ENCODE measurements around the gene TRIM23.

The TRIM23 gene

GRCh38 chr5:65577141-65577540 is 47.0 kb downstream of the TRIM23 start:
- no peak for TF ChIP-seq ZBTB7A (IDR thresholded peaks at IDR 0.05; ENCODE audit: low read depth)
- no peak for TF ChIP-seq FOXM1 (IDR thresholded peaks at IDR 0.05; ENCODE audit: borderline replicate concordance, low read depth)
- no peak for TF ChIP-seq YY1 (IDR thresholded peaks at IDR 0.05; ENCODE audit: low read depth)
- no peak for TF ChIP-seq EP300 (IDR thresholded peaks at IDR 0.05; ENCODE audit: borderline replicate concordance)
- TF ChIP-seq TCF12 (IDR thresholded peaks at IDR 0.05; ENCODE audit: low read depth) = no peak
- no peak for TF ChIP-seq NFIC (IDR thresholded peaks at IDR 0.05)
- no peak for TF ChIP-seq CREB1 (IDR thresholded peaks at IDR 0.05; ENCODE audit: low read depth)
- TF ChIP-seq TAF1 (IDR thresholded peaks at IDR 0.05; ENCODE audit: low read depth) = no peak
- no peak for TF ChIP-seq EGR1 (IDR thresholded peaks at IDR 0.05)
- no peak for TF ChIP-seq USF1 (IDR thresholded peaks at IDR 0.05)
- TF ChIP-seq REST (IDR thresholded peaks at IDR 0.05; ENCODE audit: low read depth) = no peak
- no peak for TF ChIP-seq RAD21 (IDR thresholded peaks at IDR 0.05; ENCODE audit: low read depth)
- no peak for TF ChIP-seq CEBPB (IDR thresholded peaks at IDR 0.05)
- TF ChIP-seq TEAD4 (IDR thresholded peaks at IDR 0.05) = no peak
- TF ChIP-seq, protein P1, sequence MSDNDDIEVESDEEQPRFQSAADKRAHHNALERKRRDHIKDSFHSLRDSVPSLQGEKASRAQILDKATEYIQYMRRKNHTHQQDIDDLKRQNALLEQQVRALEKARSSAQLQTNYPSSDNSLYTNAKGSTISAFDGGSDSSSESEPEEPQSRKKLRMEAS (IDR thresholded peaks at IDR 0.05) = no peak

- TF ChIP-seq ZBTB7A (IDR thresholded peaks at IDR 0.05; ENCODE audit: low read depth) (no peak), NFIC (IDR thresholded peaks at IDR 0.05) (no peak), YY1 (IDR thresholded peaks at IDR 0.05; ENCODE audit: low read depth) (no peak), EGR1 (IDR thresholded peaks at IDR 0.05) (no peak), RAD21 (IDR thresholded peaks at IDR 0.05; ENCODE audit: low read depth) (no peak), TEAD4 (IDR thresholded peaks at IDR 0.05) (no peak), REST (IDR thresholded peaks at IDR 0.05; ENCODE audit: low read depth) (no peak), FOXM1 (IDR thresholded peaks at IDR 0.05; ENCODE audit: borderline replicate concordance, low read depth) (no peak), TAF1 (IDR thresholded peaks at IDR 0.05; ENCODE audit: low read depth) (no peak), USF1 (IDR thresholded peaks at IDR 0.05) (no peak), TCF12 (IDR thresholded peaks at IDR 0.05; ENCODE audit: low read depth) (no peak), CREB1 (IDR thresholded peaks at IDR 0.05; ENCODE audit: low read depth) (no peak), CEBPB (IDR thresholded peaks at IDR 0.05) (no peak), EP300 (IDR thresholded peaks at IDR 0.05; ENCODE audit: borderline replicate concordance) (no peak)
- TF ChIP-seq, protein P1 (IDR thresholded peaks at IDR 0.05) = no peak
Observed at GRCh38 chr5:65570598-65571226, 53.4 kb downstream of the TRIM23 start.

DNA sequence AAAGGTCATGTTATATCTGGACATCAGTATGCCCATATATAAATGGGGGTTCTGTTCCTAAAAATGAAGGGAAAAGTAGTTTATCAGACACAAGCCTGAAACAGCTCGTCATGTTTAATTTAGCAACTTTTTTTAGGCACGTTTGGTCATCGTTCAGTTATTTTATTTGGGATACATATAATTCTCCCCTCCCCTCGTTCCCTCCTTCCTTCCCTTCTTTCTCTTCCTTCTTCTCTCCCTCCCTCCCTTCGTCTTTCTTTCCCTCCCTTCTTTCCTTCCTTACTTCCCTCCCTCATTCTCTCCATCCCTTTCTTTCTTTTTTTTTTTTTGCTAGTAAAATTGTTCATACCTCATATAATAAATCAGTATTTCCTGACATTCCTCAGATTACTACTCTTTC is 57.6 kb downstream of the TRIM23 start:
- no peak for TF ChIP-seq EGR1 (IDR thresholded peaks at IDR 0.05)
- TF ChIP-seq YY1 (IDR thresholded peaks at IDR 0.05; ENCODE audit: low read depth) = no peak
- TF ChIP-seq TAF1 (IDR thresholded peaks at IDR 0.05; ENCODE audit: low read depth) = no peak
- TF ChIP-seq TCF12 (IDR thresholded peaks at IDR 0.05; ENCODE audit: low read depth) = no peak
- TF ChIP-seq, protein P1 (IDR thresholded peaks at IDR 0.05) = no peak
- no peak for TF ChIP-seq NFIC (IDR thresholded peaks at IDR 0.05)
- no peak for TF ChIP-seq REST (IDR thresholded peaks at IDR 0.05; ENCODE audit: low read depth)
- TF ChIP-seq TEAD4 (IDR thresholded peaks at IDR 0.05) = no peak
- no peak for TF ChIP-seq RAD21 (IDR thresholded peaks at IDR 0.05; ENCODE audit: low read depth)
- TF ChIP-seq CEBPB (IDR thresholded peaks at IDR 0.05) = no peak

DNA sequence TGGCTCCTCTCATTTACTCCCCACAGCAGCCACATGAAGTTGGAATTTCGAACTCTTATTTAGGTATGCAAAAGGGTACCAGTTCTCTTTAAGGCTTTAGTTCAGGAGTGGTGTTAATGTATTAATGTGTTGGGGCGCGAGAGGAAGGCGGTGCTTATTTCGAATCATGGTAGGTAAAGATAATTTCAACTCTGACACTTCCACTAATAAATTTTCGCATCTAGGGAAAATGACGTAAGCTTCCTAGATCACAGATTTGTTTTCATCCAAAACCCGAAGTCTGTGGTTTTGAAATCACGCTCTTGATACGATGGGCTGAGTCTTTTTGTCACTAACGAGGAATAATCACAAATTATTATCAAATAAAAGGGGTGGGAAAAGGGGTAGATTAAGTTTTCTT is 60.4 kb downstream of the TRIM23 start:
- TF ChIP-seq TCF12 (IDR thresholded peaks at IDR 0.05; ENCODE audit: low read depth) = no peak

All from Ishikawa (cell line).